NCI-H2227 (cell line): ENCODE data around the gene GLRA2.
"Not testable (repeated sequence)": the region's sequence is repeated elsewhere in the genome, so short reads cannot be mapped to it uniquely, and the experiment has no call there.

Source experiments
- DNase-seq: peaks from one replicate; lab custom pipeline; 2025; ENCODE audit not compliant: unreplicated experiment; lab: John Stamatoyannopoulos, UW

The GLRA2 gene

DNA sequence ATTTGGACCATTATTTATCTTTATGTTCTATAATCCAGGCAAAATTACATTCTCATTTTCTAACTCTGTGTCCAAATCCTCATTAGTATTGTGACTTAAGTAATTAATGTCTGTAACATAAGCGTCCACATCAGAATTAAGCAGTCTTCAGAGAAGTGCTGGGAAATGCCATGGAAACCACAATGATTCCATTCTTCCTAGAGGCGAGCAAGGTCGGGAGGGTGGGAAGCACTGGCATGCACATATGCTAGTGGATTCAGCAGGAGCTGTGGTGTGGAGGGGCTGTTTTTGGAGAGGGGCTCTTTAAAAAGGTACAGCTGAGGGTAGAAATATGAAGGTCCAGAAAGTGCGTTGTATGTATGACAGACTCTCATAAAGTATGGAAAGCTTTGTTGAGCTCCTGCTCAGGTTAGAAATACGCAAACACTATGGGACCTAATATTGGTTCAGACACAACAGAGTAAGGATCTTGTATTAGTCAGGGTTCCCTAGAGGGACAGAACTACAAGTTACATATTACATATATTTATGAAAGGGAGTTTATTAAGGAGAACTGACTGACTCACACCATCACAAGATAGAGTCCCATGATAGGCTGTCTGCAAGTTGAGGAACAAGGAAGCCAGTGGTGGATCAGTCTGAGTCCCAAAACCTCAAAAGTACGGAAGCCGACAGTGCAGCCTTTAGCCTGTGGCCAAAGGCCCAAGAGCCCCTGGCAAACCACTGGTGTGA is 61.5 kb downstream of the GLRA2 start:
- DNase-seq, result no peak

DNA sequence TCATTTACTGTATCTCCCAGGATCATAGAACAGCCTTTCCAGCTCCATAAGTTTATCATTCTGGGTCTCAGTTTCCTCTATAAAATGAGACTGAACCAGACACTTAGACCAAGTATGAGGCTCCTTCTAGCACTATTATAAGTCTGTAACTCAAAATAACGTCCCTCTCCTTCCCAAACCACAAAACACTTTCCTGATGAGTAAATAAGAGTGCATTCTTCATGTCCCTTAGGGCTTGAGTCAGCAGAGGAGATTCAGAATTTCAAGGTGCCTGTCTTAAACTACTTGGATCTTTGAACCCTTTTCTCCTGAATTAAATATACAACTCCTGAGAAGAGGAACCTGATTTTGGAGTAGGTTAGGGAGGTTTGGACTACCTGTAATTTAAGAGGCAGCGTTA is 62.6 kb downstream of the GLRA2 start:
- DNase-seq, result no peak

DNA sequence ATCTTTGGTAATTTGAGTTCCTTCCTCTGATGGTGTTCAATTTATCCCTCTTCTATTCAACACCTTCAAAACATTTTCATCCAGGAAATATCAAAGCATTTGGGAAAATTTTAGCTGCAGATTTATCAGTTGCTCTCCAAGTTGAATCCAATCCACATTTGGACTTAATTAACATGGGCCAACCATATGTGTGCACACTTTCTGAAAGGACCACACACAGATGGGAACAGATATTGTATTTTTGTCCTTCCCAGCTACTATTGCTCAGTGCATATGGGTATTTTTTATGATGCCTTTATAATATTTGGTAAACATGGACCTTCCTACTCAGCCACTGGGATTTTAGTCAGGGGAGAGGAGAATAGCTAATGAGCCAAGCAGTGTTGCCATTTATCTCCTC is 65.2 kb downstream of the GLRA2 start:
- no peak for DNase-seq

DNA sequence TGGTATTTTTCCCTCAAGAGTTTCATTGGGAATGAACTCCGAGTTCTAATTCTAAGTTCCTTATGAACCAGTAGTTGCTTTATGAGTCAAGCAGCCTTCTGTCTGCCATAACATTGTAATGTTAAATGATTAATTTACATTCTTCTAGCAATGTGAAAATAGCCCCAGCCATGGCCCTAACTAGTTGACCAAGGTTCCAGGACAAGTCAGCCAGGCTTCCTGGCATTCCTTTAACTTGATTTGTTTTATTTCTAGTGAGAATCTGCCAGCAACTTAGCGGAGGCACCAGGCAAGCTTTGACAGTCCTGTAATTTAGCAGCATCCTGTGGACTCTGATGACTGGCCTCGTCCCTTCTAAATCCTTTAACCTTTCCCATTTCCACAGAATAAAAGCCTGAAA is 69.0 kb downstream of the GLRA2 start:
- DNase-seq, result no peak

DNA sequence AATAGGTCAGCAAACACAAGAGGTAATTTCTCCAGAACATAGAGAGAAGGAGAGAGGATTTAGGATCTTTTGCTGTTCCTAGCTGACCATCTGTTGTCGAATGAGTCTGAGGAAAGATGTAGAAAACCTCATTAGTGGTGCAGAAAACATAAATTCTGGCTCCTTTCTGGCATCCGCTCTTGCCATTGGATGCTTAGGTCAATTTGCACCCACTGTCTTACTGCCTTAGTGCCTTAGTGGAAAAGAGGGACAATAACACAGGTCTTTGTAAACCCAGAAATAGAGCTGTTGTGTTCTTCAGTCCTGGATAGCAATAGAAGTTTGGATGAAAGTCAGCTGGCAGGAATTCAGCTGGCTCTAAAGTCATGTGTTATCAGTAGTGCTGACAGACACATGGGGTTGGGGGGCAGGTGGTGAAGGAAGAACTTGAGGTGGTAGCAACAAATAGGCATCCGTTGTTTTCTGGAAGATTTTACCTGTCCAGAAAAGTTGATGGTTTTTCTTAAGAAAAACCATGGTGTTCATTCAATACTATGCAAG is 78.2 kb downstream of the GLRA2 start:
- no peak for DNase-seq

DNA sequence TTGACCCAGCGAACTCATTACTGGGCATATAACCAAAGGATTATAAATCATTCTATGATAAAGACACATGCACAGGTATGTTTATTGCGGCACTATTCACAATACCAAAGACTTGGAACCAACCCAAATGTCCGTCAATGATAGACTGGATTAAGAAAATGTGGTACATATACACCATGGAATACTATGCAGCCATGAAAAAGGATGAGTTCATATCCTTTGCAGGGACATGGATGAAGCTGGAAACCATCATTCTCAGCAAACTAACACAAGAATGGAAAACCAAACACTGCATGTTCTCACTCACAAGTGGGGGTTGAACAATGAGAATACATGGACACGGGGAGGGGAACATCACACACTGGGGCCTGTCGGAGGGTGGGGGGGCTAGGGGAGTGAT is 83.1 kb downstream of the GLRA2 start:
- DNase-seq, result not testable (repeated sequence)

DNA sequence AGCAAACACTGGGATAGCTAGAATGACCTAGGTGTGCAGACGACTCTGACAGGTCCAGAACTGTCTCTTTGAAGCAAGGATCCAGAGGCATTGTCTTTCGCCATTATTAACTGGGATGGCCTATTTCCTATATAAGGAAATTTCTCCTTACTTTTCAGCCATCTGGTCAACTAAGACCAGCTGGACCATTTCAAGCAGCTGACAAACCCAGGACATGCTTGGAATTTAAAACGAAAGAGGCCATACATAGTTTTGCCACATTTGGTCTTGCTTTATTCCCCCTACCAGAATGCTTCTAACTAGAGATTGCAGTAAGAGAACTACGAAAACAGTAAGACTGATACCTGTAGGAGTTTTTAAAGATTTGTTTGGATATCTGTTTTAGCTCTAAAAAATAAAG is 87.0 kb downstream of the GLRA2 start:
- no peak for DNase-seq

DNA sequence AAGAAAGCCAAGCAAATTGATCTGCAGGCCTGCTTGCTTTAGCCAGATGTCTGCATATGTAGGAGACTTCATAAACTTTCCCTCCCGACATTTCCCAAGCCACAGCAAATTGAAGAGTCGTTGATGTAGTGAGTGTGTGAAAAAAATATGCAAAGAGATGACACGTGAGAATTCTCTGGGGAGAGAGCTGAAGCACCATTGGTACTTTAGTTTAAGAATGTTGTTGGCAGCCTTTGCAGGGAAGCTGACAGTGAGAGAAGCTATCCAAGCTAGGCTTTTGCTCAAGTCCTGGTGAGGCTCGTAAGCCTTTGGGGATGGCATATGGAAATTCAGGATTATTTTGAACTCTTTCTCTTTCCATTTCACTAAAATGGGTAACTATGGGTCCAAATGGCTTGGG is 87.5 kb downstream of the GLRA2 start:
- no peak for DNase-seq

DNA sequence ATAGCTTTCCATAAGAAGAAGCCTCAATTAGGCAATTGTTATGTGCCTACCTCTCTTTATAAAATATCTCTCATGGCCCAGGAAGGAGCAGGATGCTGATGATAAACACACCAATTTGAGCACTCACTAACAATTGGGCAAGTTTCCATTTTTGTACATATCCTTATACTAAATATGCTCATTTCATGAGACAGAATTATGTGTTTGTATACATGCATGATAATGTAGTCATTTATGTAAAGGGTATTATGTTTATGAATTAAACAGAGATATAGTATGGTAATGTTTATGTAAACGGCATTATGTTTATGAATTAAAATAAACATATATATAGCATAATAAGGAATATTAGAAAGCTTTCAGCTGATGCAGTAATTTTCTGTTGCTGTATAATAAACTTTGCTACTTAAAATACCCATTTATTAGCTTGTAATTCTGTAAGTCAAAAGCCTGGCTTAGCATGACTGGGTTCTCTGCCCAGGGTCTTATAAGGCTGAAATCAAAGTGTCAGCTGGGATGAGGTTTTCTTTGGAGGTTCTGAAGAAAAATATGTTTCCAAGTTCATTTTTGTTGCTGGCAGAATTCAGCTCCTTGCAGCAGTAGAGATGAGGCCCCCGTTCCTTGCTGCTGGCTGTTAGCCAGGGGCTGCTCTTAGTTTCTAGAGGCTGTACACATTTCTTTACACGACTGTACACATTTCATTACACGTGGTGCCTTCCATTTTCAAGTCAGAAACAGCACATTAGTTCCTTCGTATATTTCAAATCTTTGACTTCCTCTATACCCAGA is 89.0 kb downstream of the GLRA2 start:
- no peak for DNase-seq

DNA sequence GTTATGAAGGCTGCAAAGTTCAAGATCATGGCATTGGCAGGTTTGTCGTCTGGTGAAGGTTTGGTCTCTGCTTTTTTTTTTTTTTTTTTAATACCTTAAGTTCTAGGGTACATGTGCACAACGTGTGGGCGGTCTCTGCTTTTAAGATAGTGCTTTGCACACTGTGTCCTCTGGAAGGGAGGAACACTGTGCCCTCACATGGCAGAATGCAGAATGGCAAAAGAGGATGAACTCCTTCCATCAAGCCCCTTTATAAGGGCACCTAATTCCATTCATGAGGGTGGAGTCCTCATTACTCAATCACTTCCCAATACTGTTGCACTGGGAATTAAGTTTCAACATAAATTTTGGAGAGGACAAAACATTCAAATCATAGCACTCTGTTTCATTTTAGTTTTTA is 101.4 kb downstream of the GLRA2 start:
- no peak for DNase-seq

DNA sequence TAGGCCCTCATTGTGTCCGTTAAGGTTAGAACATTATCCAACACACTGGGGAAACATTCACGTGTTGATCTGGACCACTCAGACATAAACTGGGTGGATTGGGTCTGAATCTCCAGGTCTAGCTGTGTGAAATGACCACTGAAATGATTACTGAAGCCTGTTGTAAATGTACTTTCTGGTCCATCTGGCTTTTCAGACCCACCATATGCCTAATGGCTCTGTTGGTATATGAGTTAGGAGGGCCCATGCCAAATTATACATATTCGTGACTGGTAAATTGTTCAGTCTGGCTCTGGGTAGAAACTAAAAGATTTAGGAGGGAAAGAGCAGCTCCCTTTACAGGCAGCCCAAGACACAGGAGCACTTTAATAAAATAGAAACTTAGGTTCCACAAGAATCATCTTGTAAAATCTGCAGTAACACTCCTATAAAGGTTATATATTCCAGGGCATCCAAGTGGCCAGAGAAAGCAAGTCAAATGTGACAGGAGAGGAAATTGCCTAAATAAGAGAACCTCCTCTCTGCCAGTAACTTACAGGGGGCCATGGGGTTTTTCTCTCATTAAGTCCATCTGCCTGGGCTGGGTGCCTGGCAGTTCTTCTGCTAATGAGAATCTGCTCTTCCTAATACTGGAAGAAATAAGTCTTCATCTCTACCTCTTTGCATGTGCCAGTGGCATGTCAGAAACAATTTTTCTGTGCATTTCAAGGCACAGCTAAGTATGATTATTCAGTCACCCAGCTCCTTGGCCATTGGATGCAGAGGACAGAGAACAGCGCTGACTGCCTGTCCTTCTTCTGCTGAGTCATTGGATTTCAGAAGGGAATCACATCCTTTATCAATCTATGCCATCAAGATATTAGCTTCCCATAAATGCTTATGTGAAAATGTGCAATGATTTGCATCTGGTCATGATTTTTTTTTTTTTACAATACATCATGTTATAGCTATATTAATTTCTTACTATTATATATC is 112.6 kb downstream of the GLRA2 start:
- no peak for DNase-seq

DNA sequence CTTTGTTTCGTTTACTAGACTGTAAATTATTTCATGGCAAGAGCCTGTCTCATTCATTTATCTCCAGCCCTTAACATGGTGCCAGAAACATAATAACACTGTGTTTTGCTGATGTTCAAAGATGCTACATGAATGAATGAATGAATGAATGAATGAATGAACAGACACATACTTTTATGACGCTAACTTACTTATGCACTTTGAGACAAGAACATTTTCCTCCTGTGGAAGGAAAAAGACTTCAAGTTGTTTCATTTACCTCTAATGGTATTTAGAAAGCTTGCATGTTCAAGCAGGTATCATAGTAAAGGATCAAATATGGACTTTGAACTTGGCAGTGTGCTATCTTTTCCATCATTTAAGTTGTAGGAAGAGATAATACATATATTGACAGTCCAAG is 131.6 kb downstream of the GLRA2 start:
- no peak for DNase-seq

DNA sequence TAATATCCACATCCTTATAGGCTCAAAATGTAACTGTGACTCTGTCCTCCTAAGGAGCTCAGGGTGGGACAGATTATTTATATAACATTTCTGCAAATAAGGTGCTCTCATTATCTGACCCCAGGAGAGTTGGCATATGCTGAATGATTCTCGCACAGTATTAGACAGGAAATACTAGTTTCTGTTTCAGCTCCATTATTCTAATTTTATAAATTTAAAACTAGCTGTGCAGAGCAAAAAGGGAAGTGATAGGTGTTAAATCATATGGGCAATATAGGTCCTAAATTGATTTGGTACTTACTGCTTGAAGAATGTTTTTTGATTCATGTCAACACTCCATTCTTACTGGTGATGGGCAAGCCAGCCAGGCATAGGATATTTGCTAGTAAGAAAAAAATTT is 141.5 kb downstream of the GLRA2 start:
- DNase-seq, result no peak

DNA sequence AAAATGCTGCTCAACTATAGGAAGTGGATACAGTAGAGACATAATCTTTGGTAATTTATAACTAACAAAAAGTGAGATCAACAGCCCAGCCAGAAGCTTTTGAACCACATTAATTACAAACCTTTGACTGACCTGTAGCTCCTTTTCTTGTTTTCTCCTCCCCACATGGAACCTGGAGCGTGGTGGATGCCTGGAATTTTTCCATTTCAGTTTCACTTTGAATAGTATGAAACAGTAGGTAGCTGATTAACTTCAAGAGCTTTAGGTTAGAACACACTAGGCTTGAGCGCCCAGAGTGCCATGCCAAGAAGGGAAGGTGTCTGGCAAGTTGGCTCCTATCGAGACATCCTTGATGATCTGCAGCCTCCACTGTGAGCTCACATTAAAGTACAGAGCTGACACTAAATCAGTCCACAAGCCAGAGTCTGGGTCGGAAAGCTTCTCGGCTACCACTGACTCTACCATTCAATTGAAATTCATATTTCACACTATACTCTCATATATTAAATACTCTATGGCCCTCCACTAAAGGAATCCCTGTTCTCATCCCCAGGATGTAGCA is 143.4 kb downstream of the GLRA2 start:
- DNase-seq, result no peak

DNA sequence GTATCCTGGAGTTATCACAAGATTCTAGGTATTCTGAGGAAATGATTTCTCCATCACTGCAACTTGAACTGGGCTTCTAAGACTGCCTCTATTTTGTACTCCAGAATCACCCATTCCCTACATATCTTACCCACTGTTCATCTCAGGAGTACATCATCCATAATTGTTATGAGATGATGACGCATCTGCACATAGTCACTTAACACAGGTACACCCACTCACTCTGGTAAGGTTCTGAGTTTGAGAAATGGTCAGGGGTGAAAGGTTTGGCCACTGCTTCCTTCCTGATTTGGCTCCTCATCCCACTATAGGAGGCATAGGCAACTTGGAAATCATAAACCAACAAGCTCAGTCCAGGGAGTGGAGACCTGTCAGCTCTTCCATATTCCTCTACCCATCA is 143.9 kb downstream of the GLRA2 start:
- DNase-seq, result no peak

DNA sequence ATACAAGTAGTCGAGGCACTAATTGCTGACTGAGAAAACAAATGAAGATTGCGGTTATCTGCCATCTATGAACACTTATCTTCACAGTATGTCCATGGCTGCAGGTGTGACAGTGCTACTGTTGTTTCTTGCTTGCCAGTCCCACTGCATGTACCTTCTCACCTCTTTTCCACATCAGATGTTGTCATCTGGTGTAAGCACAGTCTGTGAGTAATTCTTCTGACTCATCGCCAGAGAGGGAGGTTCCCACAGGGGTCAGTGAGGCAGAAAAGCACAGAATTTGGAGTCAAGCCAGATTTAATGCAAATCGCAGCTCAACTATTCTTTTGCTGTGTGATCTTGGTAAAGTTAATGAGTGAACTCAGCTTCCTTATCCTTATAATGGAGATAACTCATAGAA is 144.4 kb downstream of the GLRA2 start:
- DNase-seq, result no peak

DNA sequence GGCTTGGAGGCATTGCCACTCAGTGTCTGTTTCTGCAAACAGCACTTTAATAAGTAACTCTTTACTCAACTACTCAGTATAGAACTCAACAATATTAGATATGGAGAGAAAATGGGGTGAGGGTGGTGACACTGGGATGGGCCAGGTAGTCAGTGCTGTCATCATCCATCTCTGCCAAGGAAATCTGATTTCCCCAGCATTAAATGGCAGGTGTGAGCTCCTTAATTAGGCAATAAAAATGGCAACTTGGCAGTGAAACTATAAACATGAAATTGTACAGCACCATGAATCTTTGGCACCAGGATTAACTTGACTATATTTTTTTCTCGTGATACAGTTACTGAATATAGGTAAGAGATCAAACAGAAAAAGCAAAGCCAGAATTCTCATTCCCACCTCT is 146.2 kb downstream of the GLRA2 start:
- no peak for DNase-seq

DNA sequence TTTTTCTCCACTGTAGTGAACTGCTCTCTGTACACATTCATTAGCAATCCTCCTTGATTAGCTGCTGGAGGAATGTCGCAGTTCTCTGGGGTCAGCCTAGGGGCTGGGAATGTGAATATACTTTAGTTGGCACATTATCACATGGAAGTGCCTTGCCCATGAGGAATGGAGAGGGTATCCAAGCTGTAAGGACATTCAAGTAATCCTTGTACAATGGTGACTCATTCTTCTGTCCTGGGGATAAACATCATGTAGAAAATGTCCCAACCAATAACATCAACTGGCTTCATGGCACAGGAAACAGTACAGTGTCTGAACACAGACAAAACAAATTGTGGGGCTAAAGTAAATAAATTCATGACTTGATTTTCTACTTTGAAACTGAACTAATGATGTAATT is 147.1 kb downstream of the GLRA2 start:
- no peak for DNase-seq

DNA sequence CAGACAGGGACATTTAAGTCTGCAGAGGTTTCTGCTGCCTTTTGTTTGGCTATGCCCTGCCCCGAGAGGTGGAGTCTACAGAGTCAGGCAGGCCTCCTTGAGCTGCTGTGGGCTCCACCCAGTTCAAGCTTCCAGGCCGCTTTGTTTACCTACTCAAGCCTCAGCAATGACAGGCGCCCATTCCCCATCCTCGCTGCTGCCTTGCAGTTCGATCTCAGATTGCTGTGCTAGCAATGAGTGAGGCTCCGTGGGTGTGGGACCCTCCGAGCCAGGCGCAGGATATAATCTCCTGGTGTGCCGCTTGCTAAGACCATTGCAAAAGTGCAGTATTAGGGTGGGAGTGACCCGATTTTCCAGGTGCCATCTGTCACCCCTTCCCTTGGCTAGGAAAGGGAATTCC is 159.0 kb downstream of the GLRA2 start:
- DNase-seq, result not testable (repeated sequence)

DNA sequence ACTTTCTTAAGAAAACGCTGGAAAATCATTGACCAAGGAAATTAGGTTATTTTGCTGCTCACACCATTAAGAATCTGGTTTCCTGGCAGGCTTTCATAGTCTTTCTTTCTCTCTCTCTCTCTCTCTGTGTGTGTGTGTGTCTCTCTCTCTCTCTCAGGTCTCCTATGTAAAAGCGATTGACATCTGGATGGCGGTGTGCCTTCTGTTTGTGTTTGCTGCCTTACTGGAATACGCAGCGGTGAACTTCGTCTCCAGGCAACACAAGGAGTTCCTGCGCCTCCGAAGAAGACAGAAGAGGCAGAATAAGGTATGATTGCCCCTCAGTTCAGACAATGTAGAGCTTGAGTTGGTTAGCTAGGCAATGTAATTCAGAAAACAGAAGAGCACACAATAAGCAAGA is 161.2 kb downstream of the GLRA2 start:
- DNase-seq, result no peak

DNA sequence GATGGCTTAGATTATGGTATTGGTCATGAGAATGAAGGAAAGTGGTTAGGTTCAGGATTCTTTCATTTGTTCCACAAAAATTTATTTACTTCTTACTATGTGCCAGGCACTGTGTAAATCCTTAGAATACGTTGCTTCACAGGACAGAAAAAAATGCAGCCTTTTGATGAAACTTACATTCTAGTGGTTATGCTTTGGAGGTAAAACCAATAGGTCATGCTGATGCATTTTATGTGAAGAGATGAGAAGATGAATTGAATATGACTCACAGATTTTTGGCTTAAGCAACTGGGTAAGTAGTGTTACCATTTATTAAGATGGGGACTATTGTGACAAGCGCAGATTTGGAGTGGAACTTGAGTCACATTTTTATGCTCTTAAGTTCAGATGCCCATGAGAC is 165.3 kb downstream of the GLRA2 start:
- DNase-seq, result no peak
